GM19452 (cell line): ENCODE data around the gene PRRC2B.
"Not testable (repeated sequence)": the region's sequence is repeated elsewhere in the genome, so short reads cannot be mapped to it uniquely, and the experiment has no call there.

Experiments used
- ATAC-seq: cut with Tn5 transposase; IDR thresholded peaks from one replicate; pipeline ENCODE4 v1.9.1; 2021; ENCODE audit not compliant: unreplicated experiment

PRRC2B gene

DNA sequence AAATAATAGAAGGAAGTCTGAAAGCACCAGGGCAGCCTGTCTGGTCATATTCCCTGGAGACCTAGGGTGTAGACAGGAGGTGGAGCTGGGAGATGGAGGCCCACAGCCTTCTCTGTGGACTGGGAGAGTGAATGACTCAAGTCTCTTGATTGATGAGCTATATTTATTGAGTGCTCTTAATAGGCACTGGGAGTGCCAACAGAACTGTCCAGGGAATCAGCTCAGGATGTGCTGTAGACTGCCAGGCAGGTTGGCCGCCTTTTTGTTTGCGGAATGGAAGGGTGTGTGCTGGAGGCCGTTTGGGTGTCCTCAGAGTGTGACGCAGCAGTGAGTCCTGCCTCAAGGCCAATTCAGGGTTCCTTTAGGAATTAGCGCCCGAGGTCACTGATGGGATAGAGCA, 75.5 kb downstream of the PRRC2B start:
- ATAC-seq: no peak

DNA sequence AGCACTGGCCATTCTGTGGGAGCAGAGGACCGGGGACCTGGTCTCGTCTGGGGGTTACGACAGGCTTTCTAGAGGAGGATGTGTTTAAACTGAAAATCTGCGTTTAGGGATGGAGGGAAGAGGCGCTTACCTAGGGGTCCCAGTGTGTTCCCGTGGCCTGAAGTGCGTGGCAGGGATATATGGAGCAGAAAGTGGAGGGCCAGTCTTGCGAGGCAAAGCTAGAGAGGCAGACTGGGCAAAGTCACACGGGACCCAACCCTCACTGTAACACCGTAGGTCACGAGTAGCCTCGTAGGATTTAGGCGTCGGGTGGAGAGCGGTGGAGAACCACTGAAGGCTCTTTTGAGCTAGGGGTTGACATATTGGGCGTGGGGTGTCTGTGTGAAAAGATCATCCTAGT, 76.1 kb downstream of the PRRC2B start:
- ATAC-seq: no peak

DNA sequence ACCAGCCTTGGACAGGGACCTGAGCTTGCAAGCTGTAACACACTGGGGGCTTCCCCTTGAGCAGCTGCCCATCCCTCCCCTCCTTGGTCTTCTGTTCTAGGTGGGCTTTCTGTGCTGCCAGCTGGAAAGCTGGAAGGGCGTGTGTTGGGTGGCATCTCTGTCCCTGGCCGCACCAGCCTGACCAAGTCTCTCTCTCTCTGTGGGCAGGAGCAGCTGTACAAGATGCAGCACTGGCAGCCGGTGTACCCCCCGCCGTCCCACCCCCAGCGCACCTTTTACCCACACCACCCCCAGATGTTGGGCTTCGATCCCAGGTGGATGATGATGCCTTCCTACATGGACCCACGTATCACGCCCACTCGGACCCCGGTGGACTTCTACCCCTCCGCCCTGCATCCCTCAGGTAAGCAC, 76.7 kb downstream of the PRRC2B start:
- no peak for ATAC-seq

DNA sequence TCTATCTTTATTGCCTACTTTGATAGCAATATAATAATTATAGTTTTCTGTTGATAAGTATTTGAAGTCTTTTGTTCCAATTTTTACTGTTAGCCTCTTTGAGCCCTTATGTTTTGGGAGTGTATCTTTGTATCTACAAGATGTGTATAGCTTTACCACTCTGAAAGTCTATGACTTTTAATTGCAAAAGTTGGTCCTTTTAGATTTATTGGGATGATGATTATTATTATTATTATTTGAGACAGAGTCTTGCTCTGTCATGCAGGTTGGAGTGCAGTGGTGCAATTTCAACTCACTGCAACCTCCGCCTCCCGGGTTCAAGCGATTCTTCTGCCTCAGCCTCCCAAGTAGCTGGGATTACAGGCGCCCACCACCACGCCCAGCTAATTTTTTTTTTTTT, 78.2 kb downstream of the PRRC2B start:
- not testable (repeated sequence) for ATAC-seq

DNA sequence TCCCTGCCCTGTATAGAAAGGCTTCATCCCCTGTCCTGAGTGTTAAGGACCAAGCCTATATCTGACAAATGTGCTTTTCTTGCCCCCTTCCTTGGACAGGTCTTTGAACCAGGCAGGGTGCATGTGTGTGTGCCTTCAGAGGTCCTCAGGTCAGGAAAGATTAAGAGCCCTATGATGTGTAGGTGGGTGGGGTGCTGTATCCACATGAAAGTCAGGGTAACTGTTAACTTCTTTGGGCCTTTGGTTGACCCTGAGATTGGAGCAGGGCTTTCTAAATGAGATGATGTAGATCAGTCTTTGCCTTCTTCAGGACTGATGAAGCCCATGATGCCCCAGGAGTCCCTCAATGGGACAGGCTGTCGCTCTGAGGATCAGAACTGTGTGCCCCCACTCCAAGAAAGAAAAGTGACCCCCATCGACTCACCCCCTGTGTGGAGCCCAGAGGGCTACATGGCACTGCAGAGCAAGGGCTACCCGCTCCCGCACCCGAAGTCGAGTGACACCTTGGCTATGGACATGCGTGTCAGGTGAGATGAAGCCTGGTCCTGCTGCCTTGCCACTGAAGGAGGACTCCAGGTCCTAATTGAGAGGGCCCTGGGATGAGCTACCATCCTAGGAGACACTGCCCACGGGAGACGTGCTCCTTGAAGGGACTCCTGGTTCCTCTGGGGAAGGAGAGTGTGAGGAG, 79.5 kb downstream of the PRRC2B start:
- ATAC-seq: no peak

DNA sequence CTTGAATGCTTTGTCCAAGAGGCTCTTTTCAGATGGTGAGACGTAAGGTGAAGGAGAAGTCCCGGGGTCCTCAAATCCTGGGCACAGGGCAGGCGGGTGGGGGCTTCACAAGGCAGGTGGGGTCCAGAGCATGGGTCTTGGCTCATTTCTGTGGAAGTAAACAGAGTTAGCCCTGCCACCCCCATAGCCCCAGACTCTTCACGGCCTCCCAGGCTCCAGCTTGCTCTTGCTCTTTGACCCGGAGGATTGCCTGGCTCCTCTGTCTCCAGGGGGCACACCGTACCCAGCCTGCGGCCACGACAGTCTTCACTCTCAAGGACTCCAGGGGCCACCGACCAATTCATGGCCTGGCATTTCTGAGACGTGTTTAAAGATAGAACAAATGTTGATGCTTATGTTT, 80.0 kb downstream of the PRRC2B start:
- no peak for ATAC-seq

DNA sequence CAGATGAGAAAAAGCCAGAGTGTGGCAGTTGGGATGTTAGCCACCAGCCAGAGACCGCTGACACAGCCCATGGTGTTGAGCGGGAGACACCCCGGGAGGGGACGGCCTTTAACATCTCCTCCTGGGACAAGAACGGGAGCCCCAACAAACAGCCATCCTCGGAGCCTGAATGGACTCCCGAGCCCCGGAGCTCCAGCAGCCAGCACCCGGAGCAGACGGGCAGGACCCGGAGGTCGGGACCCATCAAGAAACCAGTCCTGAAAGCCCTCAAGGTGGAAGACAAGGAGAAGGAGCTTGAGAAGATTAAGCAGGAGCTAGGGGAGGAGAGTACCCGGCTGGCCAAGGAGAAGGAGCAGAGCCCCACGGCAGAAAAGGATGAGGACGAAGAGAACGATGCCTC, 80.8 kb downstream of the PRRC2B start:
- ATAC-seq: no peak

DNA sequence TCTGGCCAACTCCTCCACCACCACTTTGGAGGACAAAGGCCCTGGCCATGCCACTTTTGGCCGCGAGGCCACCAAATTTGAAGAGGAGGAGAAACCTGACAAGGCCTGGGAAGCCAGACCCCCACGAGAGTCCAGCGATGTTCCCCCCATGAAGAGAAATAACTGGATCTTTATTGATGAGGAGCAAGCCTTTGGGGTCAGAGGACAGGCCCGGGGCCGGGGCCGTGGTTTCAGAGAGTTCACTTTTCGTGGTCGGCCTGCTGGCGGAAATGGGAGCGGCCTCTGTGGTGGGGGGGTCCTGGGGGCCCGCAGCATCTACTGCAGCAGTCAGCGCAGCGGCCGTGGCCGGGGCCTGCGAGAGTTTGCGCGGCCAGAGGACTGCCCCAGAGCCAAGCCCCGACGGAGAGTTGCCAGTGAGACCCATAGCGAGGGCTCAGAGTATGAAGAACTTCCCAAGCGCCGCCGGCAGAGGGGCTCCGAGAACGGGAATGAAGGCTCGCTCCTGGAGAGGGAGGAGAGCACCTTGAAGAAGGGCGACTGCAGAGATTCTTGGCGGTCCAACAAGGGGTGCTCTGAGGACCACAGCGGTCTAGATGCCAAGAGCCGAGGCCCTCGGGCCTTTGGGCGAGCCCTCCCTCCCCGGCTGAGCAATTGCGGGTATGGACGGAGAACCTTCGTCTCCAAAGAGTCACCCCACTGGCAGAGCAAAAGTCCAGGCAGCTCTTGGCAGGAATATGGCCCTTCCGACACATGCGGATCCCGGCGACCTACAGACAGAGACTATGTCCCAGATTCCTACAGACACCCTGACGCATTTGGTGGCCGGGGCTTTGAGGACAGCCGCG, 81.4 kb downstream of the PRRC2B start:
- ATAC-seq: no peak

DNA sequence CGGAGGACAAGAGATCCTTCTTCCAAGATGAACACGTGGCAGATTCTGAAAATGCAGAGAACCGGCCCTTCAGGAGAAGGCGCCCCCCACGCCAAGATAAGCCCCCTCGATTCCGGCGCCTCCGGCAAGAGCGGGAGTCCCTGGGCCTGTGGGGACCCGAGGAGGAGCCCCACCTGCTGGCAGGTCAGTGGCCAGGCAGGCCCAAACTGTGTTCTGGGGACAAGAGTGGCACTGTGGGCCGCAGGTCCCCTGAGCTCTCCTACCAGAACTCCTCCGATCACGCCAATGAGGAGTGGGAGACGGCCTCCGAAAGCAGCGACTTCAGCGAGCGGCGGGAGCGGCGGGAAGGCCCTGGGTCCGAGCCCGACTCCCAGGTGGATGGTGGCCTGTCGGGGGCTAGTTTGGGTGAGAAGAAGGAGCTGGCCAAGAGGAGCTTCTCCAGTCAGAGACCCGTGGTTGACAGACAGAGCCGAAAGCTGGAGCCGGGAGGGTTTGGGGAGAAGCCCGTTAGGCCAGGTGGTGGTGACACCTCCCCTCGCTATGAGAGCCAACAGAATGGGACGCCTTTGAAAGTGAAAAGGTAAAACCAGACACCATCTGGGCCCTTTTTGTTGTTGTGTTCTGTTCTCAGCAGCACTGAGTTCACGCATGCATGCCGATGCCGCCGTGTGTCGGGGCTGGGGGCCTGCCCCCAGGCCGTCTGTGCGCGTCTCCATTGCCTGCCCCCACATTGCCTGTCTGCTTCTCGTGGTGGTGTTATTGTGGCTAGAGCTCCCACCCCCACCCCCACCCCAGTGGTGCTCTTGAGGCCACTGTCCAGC, 82.3 kb downstream of the PRRC2B start:
- ATAC-seq: no peak

DNA sequence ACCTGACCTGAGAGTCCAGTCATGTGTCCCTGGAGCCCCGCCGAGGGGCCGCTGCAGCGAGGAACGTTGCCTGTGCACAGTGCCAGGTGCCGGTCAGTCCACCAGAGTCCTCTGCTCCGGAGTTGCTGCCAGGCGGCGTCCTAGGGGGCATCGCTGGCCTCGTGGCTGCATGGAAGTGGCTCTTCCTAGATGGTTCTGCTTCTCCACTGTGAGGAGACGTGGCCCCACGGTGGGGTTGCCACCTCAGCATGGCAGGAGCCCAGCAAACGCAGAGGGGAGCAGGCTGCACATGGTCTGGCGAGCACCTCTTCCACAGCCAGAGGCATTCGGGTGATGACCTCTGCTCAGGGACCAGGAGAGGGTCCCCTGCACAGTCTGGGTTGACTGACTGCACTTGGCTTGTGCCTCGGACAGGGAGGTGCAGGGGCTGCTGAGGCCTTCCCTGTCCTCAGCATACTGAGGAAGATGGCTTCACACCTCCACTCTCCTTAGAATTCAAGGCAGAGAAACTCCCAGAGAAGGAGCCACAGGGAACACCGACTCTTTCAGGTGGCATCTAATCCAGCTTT, 83.0 kb downstream of the PRRC2B start:
- no peak for ATAC-seq

DNA sequence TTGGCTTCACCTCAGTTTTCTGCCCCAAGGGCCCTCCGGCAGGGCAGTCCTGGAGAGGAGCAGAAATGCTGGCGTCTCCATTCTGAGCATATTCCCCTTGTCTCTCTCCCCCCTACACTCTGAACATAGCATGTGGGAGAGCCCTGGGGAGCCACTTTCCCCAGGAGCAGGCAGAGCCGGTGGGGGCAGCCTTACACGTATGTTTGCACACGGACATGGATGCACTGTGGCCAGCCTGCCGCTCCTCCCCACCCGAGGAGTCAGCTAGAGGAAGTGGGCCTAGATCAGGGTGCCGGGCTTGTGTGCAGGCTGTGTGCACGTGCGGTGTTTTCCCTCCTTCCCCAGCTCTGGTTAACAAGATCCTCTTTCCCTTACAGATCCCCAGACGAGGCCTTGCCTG, 83.5 kb downstream of the PRRC2B start:
- ATAC-seq: no peak

DNA sequence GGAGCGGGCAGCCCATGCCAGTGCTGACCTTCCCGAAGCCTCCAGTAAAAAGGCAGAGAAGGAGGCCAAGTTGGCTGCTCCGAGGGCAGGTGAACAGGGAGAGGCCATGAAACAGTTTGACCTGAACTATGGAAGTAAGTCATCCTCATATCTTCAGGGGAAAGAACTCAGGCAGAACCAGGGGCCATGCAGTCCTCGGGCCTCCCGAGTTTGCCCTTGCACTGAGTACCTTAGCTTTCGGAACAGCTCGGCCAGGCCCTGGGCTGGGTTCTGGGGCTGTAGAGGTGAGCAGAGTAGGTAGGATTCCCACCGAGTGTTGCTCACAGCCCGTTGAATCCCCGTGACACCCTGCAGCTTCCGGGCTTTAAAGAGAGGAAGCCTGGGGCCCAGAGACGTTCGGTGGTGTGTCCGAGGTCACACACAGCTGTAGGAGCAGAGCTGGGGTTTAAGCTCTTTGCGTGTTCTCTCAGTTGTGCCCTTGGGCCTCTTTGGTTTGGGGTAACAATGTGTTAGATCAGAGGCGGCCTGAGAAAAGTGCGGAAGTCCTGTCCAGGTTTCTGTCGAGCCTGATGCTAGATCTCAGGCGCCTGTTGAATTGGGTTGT, 84.0 kb downstream of the PRRC2B start:
- ATAC-seq: no peak

DNA sequence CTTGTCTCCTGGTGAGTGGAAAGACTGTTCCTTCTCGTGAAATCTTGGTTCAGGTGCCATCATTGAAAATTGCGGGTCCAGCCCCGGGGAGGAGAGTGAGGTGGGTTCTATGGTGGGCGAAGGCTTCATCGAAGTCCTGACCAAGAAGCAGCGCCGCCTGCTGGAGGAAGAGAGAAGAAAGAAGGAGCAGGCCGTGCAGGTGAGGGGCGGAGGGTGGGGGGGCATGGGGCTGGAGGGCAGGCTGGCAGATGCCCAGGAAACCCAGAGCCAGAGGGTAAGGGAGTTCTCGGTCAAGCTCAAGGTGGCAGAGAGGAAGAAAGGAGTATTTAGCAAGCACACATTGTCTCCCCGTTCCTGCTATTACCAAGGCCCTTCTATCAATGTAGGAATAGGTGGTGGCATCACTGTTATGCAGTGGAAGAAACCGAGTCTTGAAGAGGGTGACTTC, 84.6 kb downstream of the PRRC2B start:
- ATAC-seq: no peak

DNA sequence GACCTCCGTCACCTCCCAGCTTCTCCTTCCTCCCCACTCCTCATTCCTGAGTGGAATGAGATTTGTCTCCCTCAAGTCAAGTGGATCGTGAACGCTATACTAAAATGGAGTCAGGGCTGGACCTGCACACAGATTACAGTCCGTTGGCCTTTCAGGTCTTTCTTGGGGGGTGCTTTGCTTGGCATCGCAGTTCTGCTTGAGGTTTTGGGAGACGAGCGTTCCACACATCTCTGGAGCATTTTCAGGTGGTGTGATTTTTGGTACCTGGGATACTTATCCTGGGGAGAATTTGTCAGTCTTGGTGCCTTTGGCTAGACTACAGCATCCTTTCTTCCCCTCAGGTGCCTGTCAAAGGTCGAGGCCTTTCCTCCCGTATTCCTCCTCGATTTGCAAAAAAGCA, 85.0 kb downstream of the PRRC2B start:
- ATAC-seq: no peak

DNA sequence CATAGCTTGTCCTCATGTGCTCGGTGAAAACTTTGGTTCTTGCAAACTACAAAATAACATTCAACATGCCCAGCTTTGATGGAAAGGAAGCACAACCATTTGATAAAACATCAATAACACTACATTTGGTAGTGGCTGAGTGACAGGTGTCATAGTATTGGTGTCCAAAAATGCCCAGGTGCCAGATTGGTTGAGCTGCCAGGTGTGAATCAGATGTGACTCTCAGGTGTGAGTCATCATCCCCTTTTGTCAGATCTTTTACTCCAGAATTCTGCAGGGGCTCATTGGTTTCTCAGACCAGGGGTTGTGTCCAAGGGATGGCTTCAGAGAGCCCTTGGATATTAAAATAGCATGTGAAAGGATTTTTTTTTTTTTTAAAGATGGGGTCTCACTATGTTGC, 86.4 kb downstream of the PRRC2B start:
- ATAC-seq: no peak

DNA sequence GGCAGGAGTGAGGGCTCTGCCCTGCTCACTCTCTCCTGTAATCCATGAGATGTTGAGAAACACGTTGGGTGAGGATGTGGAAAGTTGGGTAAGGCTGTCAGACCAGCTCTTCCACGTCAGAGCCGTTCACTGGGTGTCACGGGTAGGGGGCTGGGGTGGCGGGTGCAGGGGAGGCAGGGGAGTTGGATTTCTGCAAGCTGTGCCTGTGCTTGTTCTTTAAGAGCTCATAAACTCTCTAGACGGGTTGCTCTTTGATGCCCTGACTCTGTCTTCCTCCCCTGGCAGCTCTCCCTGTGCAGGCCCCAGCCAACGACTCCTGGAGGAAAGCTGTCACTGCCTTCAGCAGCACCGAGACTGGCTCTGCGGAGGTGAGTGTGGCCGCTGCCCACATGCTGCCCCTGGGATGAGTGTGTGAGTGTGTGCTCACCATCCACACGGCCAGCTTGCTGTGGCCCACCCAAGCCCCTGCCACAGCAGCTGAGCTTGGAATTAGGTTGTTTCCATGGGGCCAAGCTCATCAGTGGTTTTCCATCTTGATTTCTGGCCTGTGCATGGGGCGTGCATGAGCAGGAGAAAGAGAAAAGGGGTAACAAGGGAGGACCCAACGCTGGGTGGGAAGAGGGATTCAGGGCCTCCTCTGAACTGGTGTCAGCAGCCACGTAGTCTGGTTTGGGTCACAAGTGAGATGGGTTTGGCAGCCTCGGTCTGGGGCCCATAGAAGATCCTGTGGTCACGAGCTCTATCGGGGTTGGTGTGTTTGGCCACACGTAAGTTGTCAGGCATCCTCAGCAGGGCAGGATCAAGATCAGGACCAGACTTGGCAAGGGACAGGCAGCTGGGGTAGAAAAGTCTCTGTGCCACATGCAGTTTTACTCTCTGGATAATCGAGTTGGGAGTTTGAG, 87.8 kb downstream of the PRRC2B start:
- no peak for ATAC-seq

DNA sequence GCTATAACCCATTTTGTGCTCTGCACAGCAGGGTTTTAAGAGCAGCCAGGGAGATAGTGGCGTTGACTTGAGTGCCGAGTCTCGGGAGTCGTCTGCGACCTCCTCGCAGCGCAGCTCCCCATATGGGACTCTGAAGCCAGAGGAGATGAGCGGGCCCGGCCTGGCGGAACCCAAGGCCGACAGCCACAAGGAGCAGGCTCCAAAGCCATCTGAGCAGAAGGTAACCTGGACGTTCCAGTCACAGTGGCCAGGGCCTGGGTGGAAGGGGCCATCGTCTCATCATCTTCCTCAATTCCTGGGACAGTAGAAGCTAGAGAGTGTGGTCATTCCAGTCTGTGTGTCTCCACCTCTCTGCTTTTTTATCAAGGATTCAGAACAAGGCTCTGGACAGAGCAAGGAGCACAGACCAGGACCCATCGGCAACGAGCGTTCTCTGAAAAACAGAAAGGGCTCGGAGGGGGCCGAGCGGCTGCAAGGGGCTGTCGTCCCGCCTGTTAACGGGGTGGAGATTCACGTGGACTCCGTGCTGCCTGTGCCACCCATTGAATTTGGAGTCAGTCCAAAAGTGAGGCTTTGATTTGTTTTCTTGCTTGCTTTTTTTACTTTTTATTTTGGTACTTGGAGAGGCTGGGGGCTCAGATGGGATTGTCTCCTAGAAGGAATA, 88.6 kb downstream of the PRRC2B start:
- no peak for ATAC-seq

DNA sequence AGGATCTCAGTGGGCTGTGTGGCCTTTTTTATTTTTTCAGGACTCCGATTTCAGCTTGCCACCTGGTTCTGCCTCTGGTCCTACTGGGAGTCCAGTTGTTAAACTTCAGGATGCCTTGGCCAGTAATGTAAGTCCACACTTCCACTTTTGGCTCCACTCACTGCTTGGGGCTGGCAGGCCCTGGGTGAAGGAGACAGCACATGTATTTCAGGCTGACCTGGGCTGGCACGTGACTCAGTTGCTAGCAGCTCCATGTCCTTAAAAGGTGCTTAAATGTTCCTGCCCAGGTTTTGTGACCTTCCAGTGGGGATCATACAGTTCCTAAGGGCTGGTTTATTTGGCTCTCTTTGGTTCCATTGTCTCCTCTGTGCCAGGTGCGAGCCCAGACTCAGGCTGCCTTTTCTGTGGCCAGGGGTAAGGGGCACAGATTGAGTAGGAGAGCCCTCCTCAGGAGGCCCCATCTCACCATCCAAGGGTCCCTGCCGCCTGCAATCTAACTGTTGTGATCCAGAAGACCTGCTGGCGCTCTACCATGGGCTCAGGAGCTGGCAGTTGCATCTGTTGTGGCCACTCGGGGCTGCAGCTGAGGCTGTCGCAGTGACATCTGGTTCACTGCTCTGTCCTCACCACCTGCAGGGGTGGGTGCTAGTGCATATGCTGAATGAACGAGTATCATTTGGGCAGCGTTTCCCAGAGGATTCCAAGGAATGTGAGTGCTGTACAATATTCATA, 89.6 kb downstream of the PRRC2B start:
- ATAC-seq: no peak

DNA sequence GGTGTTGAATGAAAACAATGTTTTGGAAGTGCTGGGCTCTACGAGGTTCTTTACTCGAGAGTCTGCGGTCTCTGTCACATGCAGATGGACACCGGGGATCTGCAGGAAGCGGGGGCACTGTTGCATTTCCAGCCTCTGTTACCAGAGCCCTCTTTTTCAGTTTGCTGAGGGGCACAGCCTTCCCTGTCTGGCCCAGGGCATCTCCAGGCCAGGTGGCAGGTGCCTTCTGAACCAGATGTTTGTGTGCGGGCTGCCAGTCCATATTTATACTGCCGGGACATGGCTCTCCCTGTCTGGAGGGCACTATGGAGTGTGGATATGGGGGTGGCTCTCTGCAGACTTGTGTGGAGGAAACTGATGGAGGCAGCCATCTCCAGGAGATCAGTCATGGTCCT, 90.2 kb downstream of the PRRC2B start:
- no peak for ATAC-seq
